DND-41 (cell line): ENCODE results near the gene ACBD4.

Source experiments
- ATAC-seq: fragments of 200-7000 bp; cut with Tn5 transposase; 3 replicates; pipeline ENCODE4 v1.9.1; 2021; ENCODE audit warnings: low read depth; ENCODE audit not compliant: insufficient read depth
- DNase-seq: peaks from one replicate; pipeline ENCODE4 v3.0.0-alpha.2; 2020
- H2AFZ ChIP-seq: 2 replicates; pipeline ENCODE4 v1.6.0; 2012; ENCODE audit warnings: low read depth, low read length
- H3K27ac ChIP-seq: 2 replicates; pipeline ENCODE4 v1.5.1; 2012; ENCODE audit warnings: low read length, inconsistent platforms
- H3K27me3 ChIP-seq: fragments of 200-600 bp; sonication (generic); 2 replicates; pipeline ENCODE4 v1.6.0; 2012; ENCODE audit warnings: low read length, mild to moderate bottlenecking, inconsistent platforms; ENCODE audit not compliant: insufficient read depth, poor library complexity
- H3K36me3 ChIP-seq: 2 replicates; pipeline ENCODE4 v1.5.1; 2012; ENCODE audit warnings: low read length, inconsistent platforms; ENCODE audit not compliant: insufficient read depth
- H3K4me1 ChIP-seq: 2 replicates; pipeline ENCODE4 v1.5.1; 2012; ENCODE audit warnings: mild to moderate bottlenecking, low read length; ENCODE audit not compliant: insufficient read depth
- H3K4me2 ChIP-seq: 2 replicates; pipeline ENCODE4 v1.6.0; 2012; ENCODE audit warnings: mild to moderate bottlenecking, moderate library complexity, low read length, inconsistent platforms; ENCODE audit not compliant: insufficient read depth
- H3K4me3 ChIP-seq, 2 experiments: fragments of 200-600 bp in 1 of 2; shearing (Covaris generic) in 1 of 2; 2 replicates each; pipeline ENCODE4 v1.5.1; 2012 to 2016; ENCODE audit warnings: inconsistent platforms in 2 of 2, low read length in 2 of 2, mild to moderate bottlenecking in 2 of 2, low read depth in 1 of 2, moderate library complexity in 1 of 2
- H3K79me2 ChIP-seq: 2 replicates; pipeline ENCODE4 v1.6.0; 2012; ENCODE audit warnings: low read length, inconsistent platforms; ENCODE audit not compliant: insufficient read depth
- H3K9ac ChIP-seq: 2 replicates; pipeline ENCODE4 v1.6.0; 2012; ENCODE audit warnings: low read depth, mild to moderate bottlenecking, inconsistent platforms, low read length, moderate library complexity
- H3K9me3 ChIP-seq: 2 replicates; pipeline ENCODE4 v1.5.1; 2012; ENCODE audit warnings: low read length, moderate library complexity, mild to moderate bottlenecking, inconsistent platforms; ENCODE audit not compliant: insufficient read depth, severe bottlenecking
- H4K20me1 ChIP-seq: 2 replicates; pipeline ENCODE4 v1.6.0; 2012; ENCODE audit warnings: low read length; ENCODE audit not compliant: insufficient read depth
- CTCF ChIP-seq: IDR thresholded peaks from 2 replicates; pipeline ENCODE4 v1.5.1; 2012; ENCODE audit warnings: borderline replicate concordance, low read length, moderate library complexity, mild to moderate bottlenecking; ENCODE audit not compliant: poor library complexity, severe bottlenecking; ENCODE audit errors: extremely low read depth
- EZH2 ChIP-seq: IDR thresholded peaks from 3 replicates; pipeline ENCODE4 v1.6.1; 2012; ENCODE audit warnings: borderline replicate concordance, low read depth, mild to moderate bottlenecking, moderate library complexity, low read length, inconsistent platforms; ENCODE audit not compliant: severe bottlenecking

The ACBD4 gene

GRCh38 chr17:45131616-45132319, 3.7 kb upstream of the ACBD4 start:
- Histone ChIP-seq H3K79me2 (peaks cover 7% of the 10 kb centered on the region; the same call in 1 of the 2 replicates), H3K4me3 (peak overlapping the region; percentile 17 to 91; a peak in 3 of 4 replicates), H3K4me1 (peaks cover 33% of the 10 kb centered on the region), H3K27ac (no peak overlapping the region), H3K4me2 (peak overlapping the region; percentile 100), H2AFZ (peak overlapping the region; percentile 54), H3K9me3 (no peaks in the 10 kb centered on the region), H3K27me3 (no peaks in the 10 kb centered on the region), H3K9ac (peak overlapping the region; percentile 73), H3K36me3 (peaks cover 1% of the 10 kb centered on the region; the same call in 1 of the 2 replicates), H4K20me1 (no peaks in the 10 kb centered on the region)
- TF ChIP-seq CTCF (peak; percentile 69), EZH2 (no peak)
- ATAC-seq (no peak; the same call in 2 of the 3 replicates), DNase-seq (peak; percentile 51)

DNA sequence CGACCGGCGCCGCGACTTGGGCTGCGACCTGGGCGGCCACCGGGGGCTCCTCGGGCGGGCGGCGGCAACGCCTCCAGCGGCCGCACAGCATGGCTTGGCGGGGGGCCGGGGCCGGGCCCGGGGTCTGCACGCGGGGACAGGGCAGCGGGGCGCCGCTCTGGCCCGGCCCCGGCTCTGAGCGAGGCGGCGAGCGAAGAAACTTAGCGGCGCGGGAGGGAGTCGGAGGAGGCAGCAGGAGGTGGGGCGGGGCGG, 3.2 kb upstream of the ACBD4 start, which contains the start of gene PLCD3:
TSS of gene PLCD3 (minus strand) at position 196 of the 252 bp plus-strand sequence. CDS start at position 91, 105 bp downstream.
- H3K36me3 ChIP-seq, result peaks cover 6% of the 10 kb centered on the region; the same call in 1 of the 2 replicates

DNA sequence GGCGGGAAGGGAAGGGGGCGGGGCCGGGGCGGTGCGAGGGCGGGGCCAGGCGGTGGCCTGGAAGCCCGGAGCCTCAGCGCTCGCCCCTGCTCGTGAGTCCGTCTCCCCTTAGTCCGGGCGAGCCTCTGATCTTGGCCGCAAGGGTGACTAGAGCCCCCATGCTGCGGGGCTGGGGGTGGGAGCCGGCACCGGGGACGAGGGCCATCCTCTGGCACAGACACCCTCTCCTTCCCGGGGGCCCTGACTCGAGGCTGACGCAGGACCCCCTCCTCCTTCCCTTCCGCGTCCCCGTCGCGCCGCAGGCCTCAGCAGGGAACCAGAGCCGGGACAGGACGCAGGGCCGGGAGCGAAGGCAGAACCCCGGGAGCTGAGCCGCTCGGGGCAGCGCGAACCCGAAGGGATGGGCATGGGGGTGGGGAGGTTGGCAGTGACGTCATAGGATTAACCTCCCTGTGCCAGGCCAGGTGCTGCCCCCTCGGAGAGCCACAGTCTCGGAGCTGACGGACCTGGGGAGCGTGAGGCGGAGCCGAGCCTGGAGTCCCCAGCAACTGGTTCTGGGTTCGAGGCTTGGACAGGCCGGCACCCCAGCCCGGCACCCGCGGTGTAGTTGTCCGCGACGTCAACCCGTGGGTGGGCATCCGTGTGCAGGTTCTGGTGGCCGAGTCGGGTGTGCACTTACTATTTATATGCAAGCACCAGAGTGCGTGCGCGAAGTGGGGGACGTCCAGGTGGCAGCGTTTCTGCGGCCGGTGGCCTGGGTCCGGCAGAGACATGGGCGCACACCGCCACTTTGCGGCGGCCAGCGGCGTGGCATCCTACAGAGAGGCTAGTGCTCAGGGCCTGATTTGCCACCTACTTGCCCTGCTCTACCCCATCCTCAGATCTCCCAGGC, 2.7 kb upstream of the ACBD4 start:
- Histone ChIP-seq H3K4me2 (peak overlapping the region; percentile 100), H3K4me3 (peak overlapping the region; percentile 56 to 91), H3K36me3 (peaks cover 8% of the 10 kb centered on the region; the same call in 1 of the 2 replicates), H3K27ac (peak overlapping the region; percentile 68), H2AFZ (peak overlapping the region; percentile 94), H3K79me2 (peaks cover 7% of the 10 kb centered on the region; the same call in 1 of the 2 replicates), H3K4me1 (peaks cover 37% of the 10 kb centered on the region), H3K9ac (peak overlapping the region; percentile 73), H3K9me3 (no peaks in the 10 kb centered on the region), H3K27me3 (no peaks in the 10 kb centered on the region), H4K20me1 (no peaks in the 10 kb centered on the region)
- DNase-seq (peak; percentile 74), ATAC-seq (peak; percentile 45)
- TF ChIP-seq CTCF (peak; percentile 1), EZH2 (no peak)

More for the DNA sequence above, 3.2 kb upstream of the ACBD4 start, which contains the start of gene PLCD3:
- peak within 1 kb of the TSS; percentile 100 for H3K4me2 ChIP-seq
- peaks cover 7% of the 10 kb centered on the region; the same call in 1 of the 2 replicates for H3K79me2 ChIP-seq
- H3K27ac ChIP-seq, result peak within 1 kb of the TSS; percentile 68
- H3K4me1 ChIP-seq, result peaks cover 37% of the 10 kb centered on the region
- H3K4me3 ChIP-seq, result peak within 1 kb of the TSS; percentile 56 to 91
- no peak for TF ChIP-seq CTCF
- TF ChIP-seq EZH2, result no peak
- H3K9ac ChIP-seq, result peak within 1 kb of the TSS; percentile 73
- no peaks in the 10 kb centered on the region for H3K27me3 ChIP-seq
- ATAC-seq (peak; percentile 49), DNase-seq (no peak)
- H3K9me3 ChIP-seq, result no peaks in the 10 kb centered on the region
- H4K20me1 ChIP-seq, result no peaks in the 10 kb centered on the region
- H2AFZ ChIP-seq, result peak within 1 kb of the TSS; percentile 94
